ENCODE measurements around the gene METTL16.
A peak's percentile ranks its signal among the peaks of the same experiment; 100 is the strongest.
"Not testable (repeated sequence)": the region's sequence is repeated elsewhere in the genome, so short reads cannot be mapped to it uniquely, and the experiment has no call there.

The METTL16 gene

GRCh38 chr17:2511462-2512369, at the start of gene METTL16:
METTL16 (minus strand) TSS chr17:2511888; CDS start chr17:2502331, 9,557 bp downstream.
- peak; percentile 58 to 96 (median 84) for DNase-seq

- DNase-seq = no peak
Measured at GRCh38 chr17:2560658-2561057, 49.0 kb upstream of the METTL16 start.

GRCh38 chr17:2551928-2552327, 40.2 kb upstream of the METTL16 start:
- DNase-seq = no peak

GRCh38 chr17:2551493-2551892, 39.8 kb upstream of the METTL16 start:
- no peak for DNase-seq

- no peak for DNase-seq
Measured at GRCh38 chr17:2549392-2550211, 37.9 kb upstream of the METTL16 start.

- not testable (repeated sequence) for DNase-seq
Measured at GRCh38 chr17:2548026-2548425, 36.3 kb upstream of the METTL16 start.

- no peak for DNase-seq
Measured at GRCh38 chr17:2547176-2547575, 35.5 kb upstream of the METTL16 start.

GRCh38 chr17:2545393-2545792, 33.7 kb upstream of the METTL16 start:
- DNase-seq = no peak

- DNase-seq = peak in 2 of 14 donors; percentile 0 to 15
Measured at GRCh38 chr17:2542456-2542855, 30.8 kb upstream of the METTL16 start.

- no peak for DNase-seq
Measured at GRCh38 chr17:2542056-2542455, 30.4 kb upstream of the METTL16 start.

- not testable (repeated sequence) for DNase-seq
Measured at GRCh38 chr17:2537579-2537978, 25.9 kb upstream of the METTL16 start.

GRCh38 chr17:2532146-2532720, 20.5 kb upstream of the METTL16 start:
- DNase-seq = no peak

- not testable (repeated sequence) for DNase-seq
Measured at GRCh38 chr17:2531243-2531954, 19.7 kb upstream of the METTL16 start.

- DNase-seq = not testable (repeated sequence)
Measured at GRCh38 chr17:2521775-2522410, 10.2 kb upstream of the METTL16 start.

- DNase-seq = no peak
Measured at GRCh38 chr17:2521257-2521656, 9.6 kb upstream of the METTL16 start.

- DNase-seq = no peak
Measured at GRCh38 chr17:2517539-2517938, 5.9 kb upstream of the METTL16 start.

- no peak for DNase-seq
Measured at GRCh38 chr17:2511138-2511461, 588 bp downstream of the METTL16 start.

GRCh38 chr17:2510559-2510958, 1.1 kb downstream of the METTL16 start:
- no peak for DNase-seq

GRCh38 chr17:2508035-2508434, 3.7 kb downstream of the METTL16 start:
- DNase-seq = no peak

- not testable (repeated sequence) for DNase-seq
Measured at GRCh38 chr17:2507015-2507414, 4.7 kb downstream of the METTL16 start.

GRCh38 chr17:2503627-2504026, 8.1 kb downstream of the METTL16 start:
- DNase-seq = no peak
